GM12892 (cell line): Measurements from ENCODE around the gene HMGB1.

Experiments used
- POLR2A ChIP-seq: IDR thresholded peaks from 2 replicates; pipeline ENCODE4 v1.6.1; 2011; ENCODE audit warnings: low read depth, low read length, control low read depth
- POLR2AphosphoS5 ChIP-seq: IDR thresholded peaks from 2 replicates; pipeline ENCODE4 v1.6.1; 2011; ENCODE audit warnings: low read depth, low read length, control low read depth

GRCh38 chr13:30493658-30494381, 28.1 kb upstream of the HMGB1 start:
- TF ChIP-seq POLR2A (no peak), POLR2AphosphoS5 (no peak)
